ENCODE data around the gene CRIP2.

The CRIP2 gene

DNA sequence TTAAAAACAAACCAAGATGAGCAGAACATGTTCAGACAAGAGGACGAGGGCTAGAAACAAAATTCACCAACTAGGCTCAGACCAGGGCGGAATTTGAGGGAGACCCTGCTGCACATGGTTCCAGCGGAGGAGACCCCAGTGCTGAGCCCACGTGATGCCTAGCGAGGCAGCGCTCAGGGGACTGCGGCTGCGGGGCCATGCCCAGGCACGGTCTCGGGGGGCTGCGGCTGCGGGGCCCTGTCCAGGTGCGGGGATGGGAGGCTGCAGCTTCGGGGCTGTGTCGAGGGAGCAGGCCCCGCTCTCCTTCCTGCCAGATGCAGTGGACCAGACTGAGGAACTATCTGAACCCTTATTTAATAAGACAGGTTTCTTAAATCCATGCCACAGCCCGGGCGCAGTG, 12.7 kb upstream of the CRIP2 start:
- DNase-seq (ENCODE audit: low read depth in 2 of 3, low spot score in 1 of 3): no peak

DNA sequence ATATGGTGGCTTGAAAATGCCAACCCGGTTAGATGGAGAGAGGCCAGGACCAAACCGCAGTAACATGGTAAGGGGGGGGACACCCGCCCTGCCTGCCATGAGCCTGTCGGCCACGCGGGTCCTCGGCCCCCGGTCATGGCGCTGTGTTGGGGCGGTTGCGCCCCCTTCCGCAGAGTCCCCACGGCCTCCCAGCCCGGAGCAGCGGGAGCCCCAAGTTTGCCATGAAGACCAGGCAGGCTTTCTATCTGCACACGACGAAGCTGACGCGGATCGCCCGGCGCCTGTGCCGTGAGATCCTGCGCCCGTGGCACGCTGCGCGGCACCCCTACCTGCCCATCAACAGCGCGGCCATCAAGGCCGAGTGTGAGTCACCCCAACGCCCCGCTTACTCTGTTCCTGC, 10.1 kb upstream of the CRIP2 start:
- DNase-seq (ENCODE audit: low read depth in 2 of 3, low spot score in 1 of 3): no peak

DNA sequence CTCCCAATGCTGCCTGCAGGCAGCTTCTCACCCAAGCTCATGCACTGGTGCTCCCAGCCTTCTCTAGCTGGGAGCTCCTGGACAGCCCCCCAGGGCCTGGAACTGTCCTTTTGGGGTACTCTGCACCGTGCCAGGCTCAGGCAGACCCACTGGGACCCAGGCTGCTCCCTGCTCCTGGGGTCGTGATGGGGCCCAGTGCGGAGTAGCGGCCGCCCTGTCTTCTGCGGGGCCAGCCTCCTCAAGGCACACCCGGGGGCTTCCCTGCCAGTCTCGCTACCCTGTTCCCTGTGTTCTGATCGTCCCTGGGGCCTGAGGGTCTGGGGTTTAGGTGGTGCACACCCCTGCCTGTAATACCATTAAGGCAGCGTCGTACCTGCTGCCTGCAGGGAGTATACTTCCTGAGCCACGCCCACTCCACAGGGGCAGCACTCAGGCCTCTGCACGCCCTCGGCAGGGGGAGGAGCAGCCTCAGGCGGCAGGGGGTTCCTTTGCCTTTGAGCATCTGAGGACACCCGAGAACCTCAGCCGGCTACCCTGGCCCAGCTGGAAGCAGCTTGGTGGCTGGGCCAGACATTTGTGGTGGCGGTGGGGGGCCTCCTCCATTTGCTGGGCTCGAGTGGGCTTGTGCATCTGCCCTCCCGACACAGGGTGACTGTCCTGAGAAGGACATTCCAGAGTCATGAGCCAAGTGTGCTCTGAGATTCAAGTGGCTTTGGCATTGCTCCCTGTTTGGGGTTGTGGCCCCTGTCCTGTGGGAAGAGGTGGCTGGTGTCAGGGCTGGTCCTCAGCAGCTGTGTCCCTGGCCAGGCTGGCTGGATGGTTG, 9.2 kb upstream of the CRIP2 start:
- DNase-seq (ENCODE audit: low read depth in 2 of 3, low spot score in 1 of 3): no peak

DNA sequence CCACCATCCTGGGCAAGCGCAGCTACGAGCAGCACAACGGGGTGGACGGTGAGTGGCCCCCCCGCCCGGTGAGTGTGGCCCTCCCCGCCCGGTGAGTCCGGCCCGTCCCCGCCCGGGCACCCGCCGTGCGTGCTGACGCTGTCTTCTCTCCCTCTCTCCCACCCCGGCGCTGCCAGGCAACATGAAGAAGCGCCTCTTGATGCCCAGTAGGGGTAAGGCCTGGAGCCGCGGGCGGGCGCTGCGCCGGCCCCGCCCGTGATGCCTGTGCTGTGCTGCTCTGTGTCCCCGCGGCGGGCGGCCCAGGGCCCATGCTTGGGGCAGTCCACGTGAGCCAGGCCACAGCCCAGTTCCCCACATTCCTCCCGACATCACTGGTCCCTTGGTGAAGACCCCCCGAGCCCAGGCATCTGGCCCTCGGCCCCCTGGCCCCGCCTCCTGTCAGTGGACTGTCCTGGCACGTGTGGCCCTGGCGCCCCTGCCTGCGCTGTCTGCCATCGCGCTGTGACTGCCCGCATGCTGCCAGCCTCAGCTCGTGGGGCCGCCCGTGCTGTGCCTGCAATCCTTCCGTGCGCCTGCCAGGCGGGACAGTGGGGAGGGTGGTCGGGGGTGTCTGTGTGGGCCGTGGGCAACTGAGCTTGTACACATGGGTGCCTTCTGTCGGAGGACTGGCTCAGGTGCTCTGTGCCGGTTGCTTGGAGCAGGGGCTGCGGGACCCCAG, 7.9 kb upstream of the CRIP2 start:
- no peak for DNase-seq (ENCODE audit: low read depth in 2 of 3, low spot score in 1 of 3)

DNA sequence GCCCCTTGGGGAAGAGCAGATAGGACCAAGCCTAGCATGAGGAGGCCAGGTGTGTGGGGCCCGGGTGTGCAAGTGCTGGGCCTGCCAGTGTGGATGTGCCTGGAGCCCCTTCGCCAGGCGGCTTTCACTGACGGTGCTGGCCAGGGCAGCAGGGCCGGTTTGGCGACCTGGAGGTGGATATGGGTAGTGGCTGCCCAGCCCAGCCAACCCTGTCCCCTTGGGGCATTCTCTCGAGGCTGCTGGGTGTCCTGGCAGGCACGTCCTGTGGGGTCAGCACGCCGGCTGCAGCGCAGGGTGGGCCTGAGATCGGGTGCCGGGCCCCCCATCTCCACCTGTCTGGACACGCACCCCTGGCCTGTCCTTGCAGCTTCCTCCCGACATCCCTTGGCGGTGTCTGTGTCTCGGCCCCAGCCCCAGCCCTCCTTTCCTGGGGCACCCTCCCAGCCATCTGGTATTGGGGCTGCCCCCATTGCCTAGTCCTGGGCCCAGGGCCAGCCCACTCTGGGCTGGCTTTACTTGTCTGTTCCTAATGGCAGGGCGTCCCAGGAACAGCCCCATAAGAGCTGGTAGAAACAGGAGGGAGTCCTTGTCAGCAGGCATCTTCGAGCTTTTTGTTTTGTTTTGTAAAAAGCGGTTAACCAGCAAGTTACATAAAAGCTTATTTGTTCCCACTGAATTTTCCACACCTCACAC, 7.2 kb upstream of the CRIP2 start:
- DNase-seq (ENCODE audit: low read depth in 2 of 3, low spot score in 1 of 3): no peak

DNA sequence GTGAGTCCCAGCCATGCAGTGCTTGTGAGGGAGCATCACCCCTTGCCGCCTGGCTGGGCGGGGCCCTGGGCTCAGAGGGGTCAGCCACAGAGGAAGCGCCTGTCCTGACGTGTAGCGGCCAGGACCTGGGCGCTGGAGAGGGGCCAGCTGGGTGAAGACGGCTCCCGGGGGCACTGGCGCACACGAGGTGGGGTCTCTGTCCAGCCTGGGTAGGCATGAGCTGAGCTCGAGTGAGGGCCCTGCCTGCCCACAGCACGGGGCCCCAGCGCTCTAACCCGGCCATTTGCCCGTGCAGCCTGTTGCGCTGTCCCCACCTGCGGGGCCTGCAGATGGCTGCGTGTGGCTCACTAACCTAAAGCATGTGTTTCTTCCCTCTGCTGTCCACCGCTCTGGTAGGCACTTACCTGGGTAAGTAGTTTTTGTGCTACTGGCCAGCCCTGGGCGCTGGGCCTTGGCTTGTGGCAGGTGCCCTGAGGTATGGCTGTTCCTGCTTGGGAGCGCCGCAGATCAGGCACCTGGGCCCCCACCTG, 6.6 kb upstream of the CRIP2 start:
- no peak for DNase-seq (ENCODE audit: low read depth in 2 of 3, low spot score in 1 of 3)

DNA sequence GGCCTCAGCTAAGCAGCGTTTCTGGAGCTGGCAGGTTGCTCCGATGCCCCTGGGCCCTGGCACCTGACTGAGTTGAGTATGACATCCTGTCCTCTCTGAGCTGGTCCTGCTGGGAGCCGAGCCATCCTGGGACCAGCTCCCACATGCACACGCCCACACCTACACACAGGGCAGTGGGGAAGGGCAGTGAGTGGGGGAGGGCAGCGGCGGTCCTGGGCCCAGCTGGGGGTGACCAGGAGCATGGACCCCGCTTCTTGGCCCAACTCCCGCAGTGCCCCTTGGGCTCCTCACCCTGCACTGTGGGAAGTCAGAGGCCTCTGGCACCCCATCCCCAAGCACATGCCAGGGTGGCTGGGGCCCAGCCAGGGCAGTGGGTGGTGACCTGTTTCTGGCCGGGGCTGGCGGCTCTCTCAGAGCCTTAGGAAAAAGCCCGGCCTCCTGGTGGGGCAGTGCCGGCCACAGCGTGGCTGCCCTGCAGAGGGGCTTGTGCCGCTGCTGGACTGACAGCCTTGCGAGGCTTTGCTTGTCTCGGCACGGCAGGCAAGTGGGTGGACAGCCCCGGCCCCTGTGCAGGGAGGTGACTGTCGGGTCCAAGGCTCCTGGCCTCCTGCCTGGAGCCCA, 5.9 kb upstream of the CRIP2 start:
- DNase-seq (ENCODE audit: low read depth in 2 of 3, low spot score in 1 of 3): no peak

DNA sequence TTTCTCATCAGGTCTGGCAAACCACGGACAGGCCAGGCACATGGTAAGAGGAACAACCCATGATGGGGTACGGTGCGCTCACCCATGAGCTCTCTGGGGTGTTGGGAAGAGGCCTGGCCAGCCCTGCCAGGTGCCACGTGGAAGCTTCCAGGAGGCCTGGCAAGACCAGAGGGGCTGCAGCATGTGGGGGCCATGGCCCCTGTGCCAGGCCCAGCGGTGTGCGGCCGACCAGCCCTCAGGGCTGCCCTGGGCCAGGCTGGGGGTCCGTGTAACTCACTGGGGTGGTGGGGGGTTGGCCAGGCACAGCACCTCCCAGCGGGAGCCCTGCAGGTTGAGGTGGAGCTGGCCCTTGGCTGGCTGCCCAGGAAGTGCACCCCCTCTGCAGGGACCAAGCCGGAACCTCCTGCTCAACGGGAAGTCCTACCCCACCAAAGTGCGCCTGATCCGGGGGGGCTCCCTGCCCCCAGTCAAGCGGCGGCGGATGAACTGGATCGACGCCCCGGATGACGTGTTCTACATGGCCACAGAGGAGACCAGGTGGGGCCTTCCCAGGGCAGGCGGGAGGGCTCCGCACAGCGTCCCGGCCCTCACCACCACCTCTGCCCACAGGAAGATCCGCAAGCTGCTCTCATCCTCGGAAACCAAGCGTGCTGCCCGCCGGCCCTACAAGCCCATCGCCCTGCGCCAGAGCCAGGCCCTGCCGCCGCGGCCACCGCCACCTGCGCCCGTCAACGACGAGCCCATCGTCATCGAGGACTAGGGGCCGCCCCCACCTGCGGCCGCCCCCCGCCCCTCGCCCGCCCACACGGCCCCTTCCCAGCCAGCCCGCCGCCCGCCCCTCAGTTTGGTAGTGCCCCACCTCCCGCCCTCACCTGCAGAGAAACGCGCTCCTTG, 4.9 kb upstream of the CRIP2 start:
- no peak for DNase-seq (ENCODE audit: low read depth in 2 of 3, low spot score in 1 of 3)

DNA sequence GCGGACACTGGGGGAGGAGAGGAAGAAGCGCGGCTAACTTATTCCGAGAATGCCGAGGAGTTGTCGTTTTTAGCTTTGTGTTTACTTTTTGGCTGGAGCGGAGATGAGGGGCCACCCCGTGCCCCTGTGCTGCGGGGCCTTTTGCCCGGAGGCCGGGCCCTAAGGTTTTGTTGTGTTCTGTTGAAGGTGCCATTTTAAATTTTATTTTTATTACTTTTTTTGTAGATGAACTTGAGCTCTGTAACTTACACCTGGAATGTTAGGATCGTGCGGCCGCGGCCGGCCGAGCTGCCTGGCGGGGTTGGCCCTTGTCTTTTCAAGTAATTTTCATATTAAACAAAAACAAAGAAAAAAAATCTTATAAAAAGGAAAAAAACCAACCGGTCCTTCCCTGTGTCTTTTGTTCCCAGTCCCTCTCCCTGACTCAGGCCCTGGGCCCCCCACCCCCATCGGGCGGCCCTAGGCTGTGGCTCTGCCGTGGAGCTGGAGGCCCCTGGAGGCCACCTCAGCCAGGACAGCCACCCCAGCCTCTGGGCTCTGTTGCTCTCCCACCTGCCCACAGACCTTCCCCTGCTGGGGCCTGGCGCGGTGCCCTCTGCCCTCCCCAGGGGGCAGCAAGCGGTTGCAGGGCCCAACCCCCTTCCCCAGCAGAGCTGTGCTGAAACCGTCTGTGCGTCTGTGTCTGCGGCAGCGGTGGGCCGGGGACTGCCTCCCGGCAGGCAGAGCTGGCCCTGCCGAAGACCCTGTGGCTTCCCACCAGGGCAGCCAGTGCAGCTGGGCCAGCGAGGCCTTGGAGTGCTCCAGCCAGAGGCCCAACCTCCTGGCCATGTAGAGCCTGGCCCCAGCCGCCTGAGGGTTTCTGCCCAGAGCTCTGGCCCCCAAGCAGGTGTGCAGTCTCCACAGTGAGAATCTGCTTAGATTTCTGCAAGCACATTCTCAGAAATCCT, 4.0 kb upstream of the CRIP2 start:
- DNase-seq (ENCODE audit: low read depth in 2 of 3, low spot score in 1 of 3): no peak

DNA sequence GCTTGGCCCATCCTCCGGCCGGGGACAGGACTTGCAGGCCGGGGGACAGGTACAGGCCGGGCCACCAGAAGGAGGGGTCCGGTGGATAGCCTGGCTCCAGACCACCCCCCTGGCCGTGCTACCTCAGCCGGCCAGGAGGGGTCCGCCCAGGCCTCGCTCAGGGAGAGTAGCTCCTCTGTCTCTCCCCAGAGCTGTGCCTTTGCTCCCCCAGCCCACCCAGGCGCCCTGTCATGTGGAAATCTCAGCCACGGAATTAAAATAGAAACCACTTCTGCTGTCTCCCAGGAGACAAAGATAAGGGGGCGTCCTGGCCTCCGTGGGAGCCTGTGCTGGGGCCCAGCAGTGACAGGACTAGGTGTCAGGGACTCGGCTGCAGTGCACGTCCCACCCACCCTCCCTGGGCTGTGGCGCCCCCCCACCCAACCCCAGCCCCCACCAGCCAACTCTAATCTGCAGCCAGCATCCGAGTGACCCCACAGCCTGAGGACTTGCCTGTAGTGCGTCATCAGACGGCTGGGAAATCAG, 3.3 kb upstream of the CRIP2 start:
- DNase-seq (ENCODE audit: low read depth in 2 of 3, low spot score in 1 of 3): no peak

DNA sequence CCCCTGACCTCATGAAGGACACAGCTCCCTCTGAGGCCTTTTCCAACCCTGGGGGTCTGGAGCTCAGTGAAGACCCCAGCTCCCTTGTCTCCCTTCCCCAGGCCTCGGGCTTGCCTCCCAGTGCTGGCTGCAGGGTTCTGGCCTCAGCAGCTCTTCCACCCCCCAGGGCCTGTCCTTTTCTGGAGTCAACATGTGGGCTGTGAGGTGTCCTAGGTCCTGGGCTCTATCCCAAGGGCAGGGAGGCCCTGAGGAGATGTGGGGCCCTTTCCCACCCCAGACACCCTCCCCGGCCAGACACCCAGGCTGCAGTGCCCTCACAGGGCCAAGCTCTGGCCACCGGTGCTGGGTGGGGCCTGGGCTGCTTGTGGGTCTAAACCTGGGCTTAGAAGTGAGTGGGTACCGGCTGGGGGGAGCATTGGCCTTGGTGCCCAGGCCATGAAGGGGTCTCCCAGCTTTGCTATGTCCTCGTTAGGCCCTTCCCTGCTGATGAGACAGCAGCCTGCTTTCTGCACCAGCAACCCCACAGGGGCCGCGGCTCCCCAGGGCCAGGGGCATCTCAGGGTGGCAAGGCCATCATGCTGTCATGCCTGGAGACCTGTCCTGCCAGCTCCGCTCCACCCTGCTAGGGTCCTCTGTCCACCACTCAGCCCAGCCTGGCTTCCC, 2.7 kb upstream of the CRIP2 start:
- DNase-seq (ENCODE audit: low read depth in 2 of 3, low spot score in 1 of 3): no peak

DNA sequence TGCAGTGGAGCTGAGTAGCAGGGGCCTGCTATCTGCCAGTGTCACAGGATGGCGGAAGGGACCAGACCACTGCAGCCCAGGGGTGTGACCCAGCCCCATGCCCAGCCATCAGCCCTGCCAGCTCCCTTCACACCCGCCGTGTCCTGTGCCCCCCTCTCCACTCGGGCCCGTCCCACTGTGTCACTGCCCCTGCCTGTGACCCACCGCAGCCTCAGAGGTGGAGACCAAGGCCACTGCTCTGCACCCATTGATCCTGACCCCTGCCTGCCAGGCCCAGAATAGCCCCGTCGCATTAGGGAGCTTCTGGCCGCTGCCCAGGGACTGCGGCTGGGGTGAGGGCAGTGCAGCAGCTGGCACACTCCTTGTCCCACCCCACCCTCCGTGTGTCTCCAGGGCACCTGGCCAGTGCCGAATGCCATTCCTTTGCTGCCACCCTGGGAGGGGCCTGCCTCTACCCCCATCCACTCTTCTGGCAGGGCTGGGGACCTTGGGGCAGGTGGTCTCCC, 2.1 kb upstream of the CRIP2 start:
- no peak for DNase-seq (ENCODE audit: low read depth in 2 of 3, low spot score in 1 of 3)

DNA sequence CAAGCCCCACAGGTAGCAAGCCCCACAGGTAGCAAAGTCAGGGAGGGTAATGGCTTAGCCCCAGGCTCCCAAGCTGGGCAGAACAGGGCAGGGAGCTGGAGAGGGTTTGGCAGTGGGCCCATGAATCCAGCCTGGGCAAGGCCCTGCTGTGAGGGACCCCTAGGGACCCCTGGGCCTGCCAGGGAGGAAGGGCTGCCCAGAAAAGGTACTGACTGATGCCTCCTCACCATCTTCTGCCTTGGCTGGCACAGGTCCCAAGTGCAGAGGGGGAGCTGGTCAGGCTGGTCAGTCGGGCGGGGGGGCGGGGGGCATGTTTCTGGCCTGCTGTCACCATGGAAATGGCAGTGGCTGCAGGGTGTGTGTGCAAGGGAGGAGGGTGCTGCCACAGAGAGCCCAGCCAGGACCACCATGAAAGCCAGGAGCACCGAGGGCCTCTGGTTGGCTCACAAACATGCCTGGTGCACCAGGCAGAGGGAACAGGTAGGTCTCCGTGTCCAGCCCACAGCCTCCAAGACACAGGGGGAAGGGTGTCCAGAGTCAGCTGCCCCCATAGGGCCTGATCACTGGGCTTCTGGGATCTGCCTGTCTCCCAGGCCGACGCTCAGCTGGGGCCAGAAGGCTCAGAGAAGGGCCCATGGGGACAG, 1.5 kb upstream of the CRIP2 start:
- DNase-seq (ENCODE audit: low read depth in 2 of 3, low spot score in 1 of 3): no peak

DNA sequence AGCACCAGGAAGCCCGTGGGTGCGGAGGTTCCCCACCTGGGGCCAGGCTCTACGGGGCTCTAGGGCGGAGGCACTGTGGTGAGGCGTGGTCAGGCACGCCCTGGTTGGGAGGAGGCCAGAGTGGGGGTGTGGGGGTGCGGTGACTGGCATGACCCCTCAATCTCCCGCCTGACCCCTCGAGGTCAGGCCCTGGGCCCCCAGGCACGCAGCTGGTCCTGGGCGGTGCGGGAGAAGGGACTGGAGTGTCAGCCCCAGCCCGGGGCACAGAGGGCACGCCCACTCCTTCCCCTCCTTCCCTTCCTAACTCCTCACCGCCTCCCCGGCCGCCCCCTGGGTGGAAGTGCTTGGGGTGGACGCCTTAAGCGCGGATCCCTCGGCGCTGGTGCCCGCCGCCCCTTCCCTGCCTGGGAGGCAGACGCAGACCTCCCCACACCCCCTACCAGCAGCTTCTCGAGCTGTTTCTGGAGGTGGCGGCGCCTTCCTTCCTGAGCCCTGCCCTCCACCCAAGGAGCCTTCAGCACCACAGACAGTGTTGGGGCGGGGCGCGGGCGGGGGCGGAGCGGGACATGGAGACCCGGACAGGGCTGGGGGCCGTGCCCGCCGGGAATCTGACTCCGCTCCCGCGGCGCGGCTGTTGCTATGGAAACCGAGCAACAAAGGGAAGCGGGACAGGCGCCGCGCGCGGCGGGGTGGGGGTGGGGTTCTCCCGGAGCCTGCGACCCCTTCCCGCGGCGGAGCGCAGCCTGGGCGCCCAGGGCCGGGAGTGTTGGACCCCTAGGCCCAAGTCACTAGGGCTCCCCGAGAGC, 741 bp upstream of the CRIP2 start:
- peak in 1 of 3 donors; percentile 64 for DNase-seq (ENCODE audit: low read depth in 2 of 3, low spot score in 1 of 3)

DNA sequence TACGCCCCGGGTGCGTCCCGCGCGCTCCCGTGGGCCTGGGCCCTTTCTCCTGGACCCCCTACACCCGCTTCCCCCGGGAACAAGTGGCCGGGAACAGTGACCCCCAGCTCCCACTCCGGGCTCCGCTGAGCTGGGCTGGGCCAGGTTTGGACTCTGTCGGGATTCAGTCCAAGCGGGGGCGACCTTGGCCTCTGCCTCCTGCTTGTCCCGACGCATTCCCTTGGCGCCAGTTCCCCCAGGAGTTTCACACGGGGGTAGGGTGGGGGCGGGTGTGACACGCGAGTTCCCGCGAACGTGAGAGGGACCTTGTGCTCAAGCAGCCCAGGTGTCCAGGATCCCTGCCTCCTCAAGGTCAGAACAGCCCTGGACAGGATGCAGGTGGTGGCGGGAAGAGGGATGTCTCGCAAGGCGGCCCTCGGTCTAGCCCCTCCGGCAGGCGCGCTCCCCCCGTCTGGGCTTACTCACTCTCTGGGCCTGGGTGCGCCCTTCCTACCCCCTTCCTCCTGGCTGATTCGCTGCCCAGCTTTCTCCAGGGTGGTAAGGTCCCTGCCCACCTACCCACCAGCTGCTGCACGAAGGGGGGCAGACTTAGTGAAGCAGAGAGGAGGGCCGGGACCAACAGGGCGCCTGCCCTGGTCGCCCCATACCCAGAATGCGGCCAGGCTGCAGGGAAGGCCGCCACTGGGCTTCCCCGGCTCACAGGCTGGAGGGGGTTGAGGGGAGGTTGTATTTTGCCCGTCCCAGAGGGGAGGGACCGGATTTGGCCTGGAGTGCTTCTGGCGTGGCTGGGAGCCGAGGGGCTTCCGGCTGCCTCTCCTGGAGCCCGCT, 862 bp downstream of the CRIP2 start:
- DNase-seq (ENCODE audit: low read depth in 2 of 3, low spot score in 1 of 3): no peak
